Stimulated activated CD8-positive, alpha-beta memory T cell treated with anti-CD3 and anti-CD28 coated beads, Interleukin-7, amount 100 ng/mL, for 1 hour (primary cell): ENCODE results near the gene TFRC.
"Not testable (repeated sequence)": the region's sequence is repeated elsewhere in the genome, so short reads cannot be mapped to it uniquely, and the experiment has no call there.

Source experiments
- DNase-seq, 2 donors: peaks; one replicate each; pipeline ENCODE4 v3.0.0-alpha.2; 2020; ENCODE audit warnings: low read depth in 2 of 2

TFRC gene

DNA sequence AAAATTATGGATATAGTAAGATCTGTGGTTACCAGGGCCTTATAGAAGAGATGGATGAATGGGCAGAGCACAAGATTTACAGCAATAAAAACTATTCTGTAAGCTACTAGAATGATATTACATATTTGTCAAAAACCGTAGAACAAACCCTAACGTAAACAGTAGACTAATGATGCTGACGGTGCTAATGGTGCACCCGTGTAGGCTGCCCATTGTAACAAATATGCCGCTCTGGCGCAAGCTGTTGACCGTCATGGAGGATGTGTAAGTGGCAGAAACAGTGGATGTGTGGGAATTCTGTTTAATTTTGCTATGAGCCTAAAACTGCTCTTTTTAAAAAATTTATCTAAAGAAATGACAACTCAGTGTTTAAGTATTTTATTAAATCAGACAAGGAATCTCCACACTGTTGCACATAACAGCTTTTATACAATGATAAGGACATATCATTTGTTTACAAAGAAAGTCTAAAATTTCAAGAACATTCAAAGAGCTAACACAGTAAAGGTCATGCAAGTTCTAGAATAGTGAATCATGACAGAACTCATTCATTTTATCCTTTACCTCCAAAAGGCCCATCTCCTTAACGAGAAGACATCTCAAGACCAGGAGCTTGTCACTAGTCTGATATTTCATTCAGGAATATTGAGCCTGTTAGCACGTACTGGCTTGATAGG is 32.8 kb downstream of the TFRC start:
- DNase-seq, result no peak

DNA sequence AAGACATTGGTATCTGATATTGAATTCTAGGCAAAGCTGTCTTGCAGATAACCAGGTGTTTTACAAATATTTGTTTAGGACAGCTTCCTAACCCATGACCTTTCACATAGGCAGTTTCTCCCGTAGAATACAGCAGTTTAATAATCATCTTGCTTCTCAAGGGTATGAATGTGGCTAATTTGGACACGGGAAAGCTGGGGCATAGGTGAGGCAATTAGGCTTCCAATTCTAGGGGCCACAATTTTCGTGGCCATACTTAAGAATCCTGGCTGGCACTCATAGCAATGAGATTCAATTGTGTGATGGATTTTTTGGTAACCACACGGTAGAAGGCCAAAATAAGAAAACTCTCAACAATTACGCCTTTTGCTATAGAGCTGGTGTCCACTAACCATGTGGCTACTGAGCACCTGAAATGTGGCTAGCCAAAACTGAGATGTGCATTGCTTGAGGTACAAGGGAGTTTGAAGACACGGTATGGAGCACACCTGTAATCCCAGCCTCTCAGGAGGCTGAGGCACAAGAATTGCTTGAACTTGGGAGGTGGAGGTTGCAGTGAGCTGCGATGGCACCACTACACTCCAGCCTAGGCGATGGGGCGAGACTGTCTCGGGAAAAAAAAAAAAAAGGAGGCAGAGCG is 34.4 kb downstream of the TFRC start:
- no peak for DNase-seq

- no peak for DNase-seq
Observed at GRCh38 chr3:196044513-196044912, 37.4 kb downstream of the TFRC start.

- no peak for DNase-seq
Observed at GRCh38 chr3:196042673-196043072, 39.2 kb downstream of the TFRC start.

GRCh38 chr3:196039359-196039758 is 42.5 kb downstream of the TFRC start:
- DNase-seq, result no peak

- DNase-seq, result not testable (repeated sequence)
Observed at GRCh38 chr3:196026059-196026458, 55.8 kb downstream of the TFRC start.

GRCh38 chr3:196024968-196025367 is 56.9 kb downstream of the TFRC start:
- no peak for DNase-seq

- no peak for DNase-seq
Observed at GRCh38 chr3:196023947-196024346, 57.9 kb downstream of the TFRC start.

DNA sequence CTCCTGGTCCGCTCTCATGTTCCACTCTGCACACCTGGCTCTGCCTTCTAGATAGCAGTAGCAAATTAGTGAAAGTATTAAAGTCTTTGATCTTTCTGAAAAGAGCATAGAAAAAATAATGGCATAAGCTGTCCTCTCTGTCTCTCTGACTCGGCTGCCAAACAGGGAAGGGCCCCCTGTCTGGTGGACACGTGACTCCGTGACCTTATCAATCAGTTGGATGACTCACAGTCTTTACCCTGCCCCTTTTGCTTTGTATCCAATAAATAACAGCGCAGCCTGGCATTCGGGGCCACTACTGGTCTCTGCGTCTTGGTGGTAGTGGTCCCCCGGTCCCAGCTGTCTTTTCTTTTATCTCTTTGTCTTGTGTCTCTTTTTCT is 59.4 kb downstream of the TFRC start:
- DNase-seq, result not testable (repeated sequence)

DNA sequence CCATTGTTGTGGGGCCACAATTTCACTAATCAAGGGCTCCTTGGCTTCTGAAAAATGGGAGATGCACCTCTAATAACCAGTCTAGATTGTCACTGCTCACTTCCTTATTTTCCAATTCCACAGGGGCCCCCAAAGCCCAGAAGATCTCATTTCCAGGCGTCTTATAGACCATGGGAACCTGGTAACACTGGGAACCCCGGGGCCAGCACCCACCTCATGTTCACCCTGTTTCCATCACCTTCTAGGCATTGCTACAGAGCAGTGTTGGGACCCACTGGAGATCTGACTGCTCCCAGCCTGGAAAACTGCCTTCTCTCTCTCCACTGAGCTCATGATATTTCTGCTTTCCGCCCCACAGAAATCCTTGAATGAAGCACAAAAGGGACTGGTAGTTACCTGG is 61.5 kb downstream of the TFRC start:
- DNase-seq, result no peak

GRCh38 chr3:196019576-196019975 is 62.3 kb downstream of the TFRC start:
- DNase-seq, result not testable (repeated sequence)

GRCh38 chr3:196018159-196018558 is 63.7 kb downstream of the TFRC start:
- DNase-seq, result not testable (repeated sequence)

DNA sequence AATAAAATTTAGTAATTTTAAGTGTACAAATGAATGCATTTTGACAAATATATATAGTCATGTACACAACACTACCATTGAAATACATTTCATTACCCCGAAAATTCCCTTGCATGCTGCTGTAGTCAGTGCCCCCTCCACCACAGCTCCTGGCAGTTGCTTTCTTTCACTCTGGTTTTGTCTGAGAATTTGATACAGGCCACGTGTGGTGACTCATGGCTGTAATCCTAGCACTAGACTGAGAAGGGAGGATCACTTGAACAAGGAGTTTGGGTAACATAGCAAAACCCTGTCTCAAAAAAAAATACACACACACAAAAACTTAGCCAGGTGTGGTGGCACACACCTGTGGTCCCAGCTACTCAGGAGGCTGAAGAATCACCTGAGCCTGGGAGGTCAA is 65.4 kb downstream of the TFRC start:
- DNase-seq, result no peak

GRCh38 chr3:196016059-196016458 is 65.8 kb downstream of the TFRC start:
- no peak for DNase-seq

GRCh38 chr3:196013587-196014487 is 68.1 kb downstream of the TFRC start:
- no peak for DNase-seq

DNA sequence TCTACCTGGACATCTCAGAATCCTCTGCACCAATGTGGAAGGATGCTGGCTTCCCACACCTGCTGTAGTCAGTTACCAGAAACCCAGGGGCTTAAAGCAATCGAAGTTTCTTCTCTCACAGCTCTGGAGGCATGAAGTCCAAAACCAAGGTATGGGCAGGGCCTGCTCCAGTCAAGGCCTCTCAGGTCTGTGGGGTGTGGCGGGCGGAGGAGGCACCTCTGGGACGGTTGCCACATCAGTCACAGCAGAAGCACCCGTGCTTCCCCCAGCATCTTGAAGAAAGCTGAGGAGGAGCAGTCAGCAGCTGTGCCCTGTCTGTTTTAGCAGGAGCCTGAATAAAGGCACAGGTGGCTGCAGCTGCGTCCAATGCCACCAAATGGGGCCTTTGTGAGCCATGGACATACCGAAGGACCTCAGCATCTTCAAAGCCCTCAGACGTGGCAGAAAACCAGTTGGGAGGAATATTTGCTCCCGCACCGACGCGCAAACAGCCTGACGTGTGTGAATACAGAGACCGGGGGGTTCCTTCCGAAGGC is 68.9 kb downstream of the TFRC start:
- no peak for DNase-seq

GRCh38 chr3:196012481-196012880 is 69.4 kb downstream of the TFRC start:
- DNase-seq, result no peak

GRCh38 chr3:196009456-196009855 is 72.4 kb downstream of the TFRC start:
- DNase-seq, result no peak

- DNase-seq, result no peak
Observed at GRCh38 chr3:196008929-196009328, 73.0 kb downstream of the TFRC start.

GRCh38 chr3:196008387-196008786 is 73.5 kb downstream of the TFRC start:
- no peak for DNase-seq

DNA sequence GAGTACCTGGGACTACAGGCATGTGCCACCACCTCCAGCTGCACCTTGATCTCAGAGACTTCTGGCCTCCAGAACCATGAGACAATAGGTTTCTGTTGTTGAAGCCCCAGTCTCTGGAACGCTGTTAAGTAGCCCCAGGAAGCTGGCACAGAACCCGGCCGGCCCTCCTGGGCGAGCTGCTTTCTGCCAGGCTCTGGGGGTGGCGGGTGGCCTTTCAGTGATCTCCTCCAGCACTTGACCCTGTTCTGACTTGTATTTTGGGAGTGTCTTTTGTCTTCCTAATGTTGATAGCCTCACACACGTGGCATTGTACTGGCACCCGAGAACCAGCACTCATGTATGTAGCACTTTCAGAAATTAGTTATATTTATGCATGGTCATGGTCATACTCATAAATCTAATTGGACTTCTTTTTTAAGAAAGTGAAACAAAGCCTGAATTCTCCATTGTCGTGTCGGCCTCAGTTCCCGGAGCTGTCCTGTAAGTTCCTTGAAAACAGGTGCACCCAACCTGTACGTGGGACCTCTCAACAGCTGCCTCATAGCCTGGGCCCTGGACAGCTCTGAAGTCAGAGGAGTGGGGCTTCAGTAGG is 74.0 kb downstream of the TFRC start:
- DNase-seq, result no peak

GRCh38 chr3:196005338-196005737 is 76.6 kb downstream of the TFRC start:
- not testable (repeated sequence) for DNase-seq
